ENCODE measurements around the gene JDP2.
A peak's percentile ranks its signal among the peaks of the same experiment; 100 is the strongest.

Gene JDP2

GRCh38 chr14:75392686-75393641 lies 34.9 kb upstream of the JDP2 start:
- H3K4me2 ChIP-seq = no peak overlapping the region
- no peak overlapping the region for H3K9ac ChIP-seq
- no peaks in the 10 kb centered on the region for H3K36me3 ChIP-seq
- TF ChIP-seq Cebpa-rat (IDR thresholded peaks at IDR 0.05) = no peak
- H4K20me1 ChIP-seq = no peaks in the 10 kb centered on the region
- H3K4me1 ChIP-seq = no peaks in the 10 kb centered on the region
- no peaks in the 10 kb centered on the region for H3K27me3 ChIP-seq
- H3K27ac ChIP-seq = no peak overlapping the region
- H3K9me3 ChIP-seq = no peaks in the 10 kb centered on the region
- no peak overlapping the region for H3K4me3 ChIP-seq

GRCh38 chr14:75393794-75394193 lies 34.0 kb upstream of the JDP2 start:
- no peaks in the 10 kb centered on the region; the same call in 1 of the 2 replicates for H3K9me3 ChIP-seq
- TF ChIP-seq Cebpa-rat (IDR thresholded peaks at IDR 0.05) = no peak
- no peaks in the 10 kb centered on the region for H3K4me1 ChIP-seq
- H3K4me3 ChIP-seq = no peak overlapping the region
- H3K27ac ChIP-seq = no peak overlapping the region
- H3K27me3 ChIP-seq = no peaks in the 10 kb centered on the region
- H3K4me2 ChIP-seq = no peak overlapping the region
- no peaks in the 10 kb centered on the region for H3K36me3 ChIP-seq
- no peak overlapping the region for H3K9ac ChIP-seq
- H4K20me1 ChIP-seq = no peaks in the 10 kb centered on the region

GRCh38 chr14:75395862-75396261 lies 32.0 kb upstream of the JDP2 start:
- Histone ChIP-seq H3K27ac (no peak overlapping the region), H3K27me3 (no peaks in the 10 kb centered on the region), H3K9ac (no peak overlapping the region), H3K4me2 (no peak overlapping the region), H3K4me3 (no peak overlapping the region), H4K20me1 (no peaks in the 10 kb centered on the region), H3K9me3 (no peaks in the 10 kb centered on the region; the same call in 1 of the 2 replicates), H3K36me3 (no peaks in the 10 kb centered on the region), H3K4me1 (peaks cover 16% of the 10 kb centered on the region)
- TF ChIP-seq Cebpa-rat (IDR thresholded peaks at IDR 0.05) = no peak

- Histone ChIP-seq H3K9ac (no peak overlapping the region), H4K20me1 (no peaks in the 10 kb centered on the region), H3K27me3 (no peaks in the 10 kb centered on the region), H3K4me3 (no peak overlapping the region), H3K27ac (no peak overlapping the region), H3K36me3 (no peaks in the 10 kb centered on the region), H3K9me3 (peaks cover 7% of the 10 kb centered on the region), H3K4me1 (peaks cover 26% of the 10 kb centered on the region), H3K4me2 (peak overlapping the region; percentile 63; the same call in 1 of the 2 replicates)
- no peak for TF ChIP-seq Cebpa-rat (IDR thresholded peaks at IDR 0.05)
Measured at GRCh38 chr14:75399321-75399720, 28.5 kb upstream of the JDP2 start.

- Histone ChIP-seq H3K27me3 (no peaks in the 10 kb centered on the region), H3K4me1 (peaks cover 26% of the 10 kb centered on the region), H3K9ac (no peak overlapping the region), H4K20me1 (no peaks in the 10 kb centered on the region), H3K4me2 (peak overlapping the region; percentile 63), H3K9me3 (peaks cover 7% of the 10 kb centered on the region), H3K36me3 (no peaks in the 10 kb centered on the region), H3K27ac (no peak overlapping the region), H3K4me3 (no peak overlapping the region)
- no peak for TF ChIP-seq Cebpa-rat (IDR thresholded peaks at IDR 0.05)
Measured at GRCh38 chr14:75399843-75400775, 27.7 kb upstream of the JDP2 start.

GRCh38 chr14:75401361-75401760 lies 26.5 kb upstream of the JDP2 start:
- H3K4me1 ChIP-seq = peaks cover 26% of the 10 kb centered on the region
- H3K36me3 ChIP-seq = no peaks in the 10 kb centered on the region
- peaks cover 7% of the 10 kb centered on the region for H3K9me3 ChIP-seq
- H3K9ac ChIP-seq = no peak overlapping the region
- TF ChIP-seq Cebpa-rat (IDR thresholded peaks at IDR 0.05) = no peak
- H3K4me3 ChIP-seq = no peak overlapping the region
- no peak overlapping the region for H3K4me2 ChIP-seq
- no peak overlapping the region for H3K27ac ChIP-seq
- H3K27me3 ChIP-seq = no peaks in the 10 kb centered on the region
- no peaks in the 10 kb centered on the region for H4K20me1 ChIP-seq

GRCh38 chr14:75402867-75403413 lies 24.9 kb upstream of the JDP2 start:
- no peak overlapping the region for H3K4me2 ChIP-seq
- H3K4me1 ChIP-seq = peaks cover 26% of the 10 kb centered on the region
- TF ChIP-seq Cebpa-rat (IDR thresholded peaks at IDR 0.05) = no peak
- H3K4me3 ChIP-seq = no peak overlapping the region
- no peaks in the 10 kb centered on the region for H4K20me1 ChIP-seq
- no peak overlapping the region for H3K9ac ChIP-seq
- H3K9me3 ChIP-seq = peaks cover 7% of the 10 kb centered on the region
- H3K27ac ChIP-seq = no peak overlapping the region
- H3K27me3 ChIP-seq = no peaks in the 10 kb centered on the region
- no peaks in the 10 kb centered on the region for H3K36me3 ChIP-seq

GRCh38 chr14:75404847-75405246 lies 23.0 kb upstream of the JDP2 start:
- H3K27ac ChIP-seq = no peak overlapping the region
- TF ChIP-seq Cebpa-rat (IDR thresholded peaks at IDR 0.05) = no peak

GRCh38 chr14:75406102-75406501 lies 21.7 kb upstream of the JDP2 start:
- Histone ChIP-seq H3K27me3 (no peaks in the 10 kb centered on the region), H3K9me3 (peaks cover 7% of the 10 kb centered on the region; the same call in 1 of the 2 replicates), H3K4me1 (peaks cover 8% of the 10 kb centered on the region; the same call in 1 of the 2 replicates), H3K9ac (no peak overlapping the region), H3K27ac (no peak overlapping the region), H3K4me2 (no peak overlapping the region), H4K20me1 (no peaks in the 10 kb centered on the region), H3K36me3 (no peaks in the 10 kb centered on the region), H3K4me3 (no peak overlapping the region)
- TF ChIP-seq Cebpa-rat (IDR thresholded peaks at IDR 0.05) = no peak

More at GRCh38 chr14:75404847-75405246, 23.0 kb upstream of the JDP2 start:
- H3K4me1 ChIP-seq = peaks cover 20% of the 10 kb centered on the region
- no peak overlapping the region for H3K4me3 ChIP-seq
- no peaks in the 10 kb centered on the region for H4K20me1 ChIP-seq
- H3K36me3 ChIP-seq = no peaks in the 10 kb centered on the region
- H3K4me2 ChIP-seq = no peak overlapping the region
- peaks cover 7% of the 10 kb centered on the region; the same call in 1 of the 2 replicates for H3K9me3 ChIP-seq
- no peaks in the 10 kb centered on the region for H3K27me3 ChIP-seq
- H3K9ac ChIP-seq = no peak overlapping the region
